ENCODE measurements around the gene SPRYD3. TPM values are rescaled to one million over a fixed set of nuclear protein-coding genes. Genes with fewer than 3 reads are reported as not detected.

The SPRYD3 gene
- polyA plus RNA-seq, 3 donors: 17.8 to 26.9 (median 21.8) TPM

DNA sequence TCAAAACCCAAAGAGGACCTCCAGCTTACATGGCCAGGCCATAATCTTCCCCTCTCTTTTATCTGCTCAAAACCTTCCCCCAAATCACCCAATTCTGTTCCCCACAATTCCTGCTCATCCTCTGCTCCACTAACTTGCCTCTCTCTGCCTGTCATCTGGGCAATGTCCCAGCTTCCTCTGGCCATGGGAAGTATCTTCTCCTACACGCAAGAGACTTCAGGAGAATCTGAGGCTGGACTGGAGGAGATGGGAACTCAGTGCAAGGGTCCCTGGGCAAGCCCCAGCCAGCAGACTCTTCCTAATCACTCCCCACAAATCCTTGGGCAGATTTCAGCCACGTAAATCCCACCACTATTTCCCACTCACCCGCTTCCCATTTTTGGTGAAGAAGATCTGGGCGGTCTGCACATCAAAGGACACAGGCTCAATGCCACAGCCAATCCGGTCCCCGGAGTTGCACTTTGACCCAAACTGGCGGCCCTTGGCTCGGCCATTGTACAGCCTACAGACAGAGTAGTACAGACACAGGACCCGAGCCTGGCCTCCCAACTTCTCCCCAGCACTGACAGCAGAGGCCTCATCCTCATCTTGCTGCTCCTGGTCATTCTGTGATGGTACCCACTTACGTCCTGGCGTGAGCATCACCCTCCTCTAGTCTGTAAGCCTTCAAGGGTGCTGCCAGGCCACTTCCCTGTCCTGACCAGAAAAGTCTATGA is 4.7 kb downstream of the SPRYD3 start:
- Histone ChIP-seq H3K27ac (ENCODE audit: low read depth in 1 of 2, low read length in 2 of 2) (no peak overlapping the region), H3K36me3 (replicated peaks in 1 of 2; ENCODE audit: control insufficient read depth in 1 of 2, insufficient read depth in 2 of 2, low read length in 2 of 2) (peaks cover 58 to 71% of the 10 kb centered on the region in 2 donors), H3K4me1 (ENCODE audit: control insufficient read depth in 1 of 2, insufficient read depth in 2 of 2, low read length in 2 of 2) (peaks cover 37 to 53% of the 10 kb centered on the region in 2 donors), H2AFZ (ENCODE audit: insufficient read depth, low read depth, low read length, poor library complexity, severe bottlenecking) (no peak overlapping the region), H3K9ac (ENCODE audit: insufficient read depth, low read length, poor library complexity, severe bottlenecking) (no peak overlapping the region), H3K27me3 (ENCODE audit: control insufficient read depth in 2 of 2, insufficient read depth in 2 of 2, low read length in 2 of 2) (no peaks in the 10 kb centered on the region), H3K79me2 (ENCODE audit: insufficient read depth, low read length) (peaks cover 28% of the 10 kb centered on the region), H3K4me2 (replicated peaks; ENCODE audit: extremely low read depth, low read length, poor library complexity, severe bottlenecking) (no peak overlapping the region), H3K9me3 (replicated peaks in 1 of 2; ENCODE audit: control insufficient read depth in 1 of 2, insufficient read depth in 1 of 2, low read length in 2 of 2) (no peaks in the 10 kb centered on the region), H4K20me1 (ENCODE audit: insufficient read depth, low read length) (peaks cover 22% of the 10 kb centered on the region), H3K4me3 (replicated peaks in 1 of 3; ENCODE audit: low read depth in 2 of 3, low read length in 3 of 3) (no peak overlapping the region)
- 97% methylated on average over 7 of the region's 11 CpGs for WGBS (ENCODE audit: insufficient coverage)
- no peak overlapping the region for H3K4me3 Mint-ChIP-seq
- peak overlapping the region in 4 of 7 donors; percentile 7 to 68 (median 34) for H3K27ac Mint-ChIP-seq
- H3K27me3 Mint-ChIP-seq (ENCODE audit: low read depth in 3 of 3): no peaks in the 10 kb centered on the region
- H3K4me1 Mint-ChIP-seq: peaks cover 50% of the 10 kb centered on the region
- no peaks in the 10 kb centered on the region for H3K9me3 Mint-ChIP-seq
- DNase-seq: no peak
- intact Hi-C loops (cut with micrococcal nuclease): no loop called here
- no peak for TF ChIP-seq CTCF (IDR thresholded peaks at IDR 0.05)
- H3K36me3 Mint-ChIP-seq: peaks cover 72 to 77% of the 10 kb centered on the region in 2 donors

- Histone ChIP-seq H3K27ac (ENCODE audit: low read depth in 1 of 2, low read length in 2 of 2) (no peak overlapping the region), H4K20me1 (ENCODE audit: insufficient read depth, low read length) (peaks cover 25% of the 10 kb centered on the region), H3K9ac (ENCODE audit: insufficient read depth, low read length, poor library complexity, severe bottlenecking) (no peak overlapping the region), H3K36me3 (replicated peaks in 1 of 2; ENCODE audit: control insufficient read depth in 1 of 2, insufficient read depth in 2 of 2, low read length in 2 of 2) (peaks cover 60 to 77% of the 10 kb centered on the region in 2 donors), H3K79me2 (ENCODE audit: insufficient read depth, low read length) (peaks cover 26% of the 10 kb centered on the region), H2AFZ (ENCODE audit: insufficient read depth, low read depth, low read length, poor library complexity, severe bottlenecking) (no peak overlapping the region), H3K9me3 (replicated peaks in 1 of 2; ENCODE audit: control insufficient read depth in 1 of 2, insufficient read depth in 1 of 2, low read length in 2 of 2) (no peaks in the 10 kb centered on the region), H3K27me3 (ENCODE audit: control insufficient read depth in 2 of 2, insufficient read depth in 2 of 2, low read length in 2 of 2) (no peaks in the 10 kb centered on the region), H3K4me1 (ENCODE audit: control insufficient read depth in 1 of 2, insufficient read depth in 2 of 2, low read length in 2 of 2) (peaks cover 37 to 55% of the 10 kb centered on the region in 2 donors), H3K4me3 (replicated peaks in 1 of 3; ENCODE audit: low read depth in 2 of 3, low read length in 3 of 3) (no peak overlapping the region), H3K4me2 (replicated peaks; ENCODE audit: extremely low read depth, low read length, poor library complexity, severe bottlenecking) (no peak overlapping the region)
- peak overlapping the region in 4 of 7 donors; percentile 10 to 68 (median 16) for H3K27ac Mint-ChIP-seq
- intact Hi-C loops (cut with micrococcal nuclease): no loop called here
- DNase-seq: no peak
- peaks cover 78 to 83% of the 10 kb centered on the region in 2 donors for H3K36me3 Mint-ChIP-seq
- peaks cover 54% of the 10 kb centered on the region for H3K4me1 Mint-ChIP-seq
- no peaks in the 10 kb centered on the region for H3K27me3 Mint-ChIP-seq (ENCODE audit: low read depth in 3 of 3)
- TF ChIP-seq CTCF (IDR thresholded peaks at IDR 0.05): no peak
- no peak overlapping the region for H3K4me3 Mint-ChIP-seq
- WGBS (ENCODE audit: insufficient coverage): 94% methylated on average over 6 of the region's 6 CpGs
- H3K9me3 Mint-ChIP-seq: no peaks in the 10 kb centered on the region
Measured at GRCh38 chr12:53073881-53074280, 5.3 kb downstream of the SPRYD3 start.
